Sciatic nerve (tissue), 2 donors: ENCODE data around the gene GPR137. TPM values are rescaled to one million over a fixed set of nuclear protein-coding genes. Genes with fewer than 3 reads are reported as not detected.
A peak's percentile ranks its signal among the peaks of the same experiment; 100 is the strongest.
"Not testable (repeated sequence)": the region's sequence is repeated elsewhere in the genome, so short reads cannot be mapped to it uniquely, and the experiment has no call there.

ENCODE experiments used
- ATAC-seq: fragments of 200-7000 bp; cut with Tn5 transposase; one replicate; pipeline ENCODE4 v1.9.1; 2020; ENCODE audit warnings: mild to moderate bottlenecking, moderate library complexity
- DNase-seq: peaks from one replicate; pipeline ENCODE4 v3.0.0-alpha.2; 2020; ENCODE audit warnings: low spot score
- intact Hi-C: fragments of 100-400 bp; cut with DNase I; formaldehyde crosslinking; loops from one replicate; pipeline ENCODE4 v1.14.2; 2022
- total RNA-seq: library from RNA; stranded (reverse); fragmentation: NEBNext Ultra II Directional; extraction: Animal tissue kit (Norgen Biotek cat#: 25700); gene quantifications from one replicate; pipeline ENCODE4 v1.2.1, GENCODE V29; 2021
- donor health status: DM: no; HTN: no; CAD: no.
- donor health status: DM: no; HTN: no; CAD: no.

GPR137 gene
- total RNA-seq, 1 donor from 2014 or later, result 34.4 TPM

DNA sequence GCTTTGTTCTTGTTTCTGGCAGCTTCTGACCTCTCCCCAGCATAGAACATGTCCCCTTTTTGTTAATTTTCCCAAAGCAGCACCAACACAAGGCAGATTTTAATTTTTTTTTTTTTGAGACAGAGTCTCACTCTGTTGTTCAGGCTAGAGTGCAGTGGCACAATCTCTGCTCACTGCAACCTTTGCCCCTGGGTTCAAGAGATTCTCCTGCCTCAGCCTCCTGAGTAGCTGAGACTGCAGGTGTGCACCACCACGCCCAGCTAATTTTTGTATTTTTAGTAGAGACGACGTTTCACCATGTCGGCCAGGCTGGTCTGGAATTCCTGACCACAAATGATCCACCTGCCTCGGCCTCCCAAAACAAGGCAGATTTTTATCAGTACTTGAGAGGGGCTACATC, 22.1 kb downstream of the GPR137 start:
- intact Hi-C loops, ATAC-seq, DNase-seq: not testable (repeated sequence)

DNA sequence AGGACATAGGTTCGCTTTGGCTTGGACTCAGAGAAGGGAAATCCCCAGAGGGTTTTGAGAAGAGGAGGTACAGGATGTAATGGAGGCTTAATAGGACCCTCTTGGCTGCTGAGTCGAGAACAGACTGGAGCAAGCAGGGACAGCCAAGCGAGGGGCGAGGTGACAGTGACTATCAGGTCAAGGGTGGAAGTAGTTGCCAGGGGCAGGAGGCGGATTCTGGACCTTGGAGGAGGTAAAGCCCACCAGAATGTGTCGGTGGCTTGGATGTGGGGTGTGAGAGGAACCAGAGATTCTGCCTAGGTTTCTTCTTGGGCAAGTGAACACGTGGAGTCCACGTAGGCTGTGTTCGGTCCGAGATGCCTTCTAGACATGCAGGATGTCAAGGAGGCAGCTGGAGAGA, 27.3 kb downstream of the GPR137 start:
- ATAC-seq (no peak), DNase-seq (no peak)
- intact Hi-C loops, result no loop called here

DNA sequence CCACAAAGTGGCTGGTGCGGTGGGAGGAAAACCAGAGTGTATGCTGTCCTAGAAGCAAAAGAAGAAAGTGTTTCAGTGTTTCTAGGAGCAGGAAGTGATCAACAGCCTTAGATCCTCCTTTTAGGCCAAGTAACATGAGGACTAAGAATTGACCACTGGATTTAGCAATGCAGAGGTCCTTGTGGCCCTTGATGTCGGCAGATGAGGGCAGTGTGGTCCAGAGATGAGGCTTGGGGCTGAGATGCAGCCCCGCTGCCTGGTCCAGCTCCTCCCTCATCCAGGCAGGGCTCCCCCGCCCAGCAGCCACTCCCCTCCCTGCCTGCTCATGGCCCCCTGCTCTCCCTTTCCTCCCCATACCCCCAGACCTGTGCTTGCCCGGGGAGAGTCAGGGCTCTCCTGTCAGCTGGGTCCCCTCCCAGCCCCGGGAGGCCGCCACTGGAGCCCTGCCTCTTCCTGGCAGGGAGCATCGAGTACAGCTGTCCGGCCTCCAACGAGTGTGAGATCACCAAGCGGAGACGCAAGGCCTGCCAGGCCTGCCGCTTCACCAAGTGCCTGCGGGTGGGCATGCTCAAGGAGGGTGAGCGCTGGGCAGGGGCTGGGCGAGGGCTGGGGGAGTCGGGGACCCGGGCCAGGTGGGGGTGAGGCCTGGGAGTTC, 28.0 kb downstream of the GPR137 start:
- ATAC-seq (no peak), DNase-seq (no peak)
- intact Hi-C loops, result no loop called here

- intact Hi-C loops, result no loop called here
- ATAC-seq (no peak), DNase-seq (no peak)
Observed at GRCh38 chr11:64314146-64314804, 28.6 kb downstream of the GPR137 start.

GRCh38 chr11:64314805-64315561, 29.3 kb downstream of the GPR137 start:
- DNase-seq (no peak), ATAC-seq (no peak)
- intact Hi-C loops, result no loop called here

DNA sequence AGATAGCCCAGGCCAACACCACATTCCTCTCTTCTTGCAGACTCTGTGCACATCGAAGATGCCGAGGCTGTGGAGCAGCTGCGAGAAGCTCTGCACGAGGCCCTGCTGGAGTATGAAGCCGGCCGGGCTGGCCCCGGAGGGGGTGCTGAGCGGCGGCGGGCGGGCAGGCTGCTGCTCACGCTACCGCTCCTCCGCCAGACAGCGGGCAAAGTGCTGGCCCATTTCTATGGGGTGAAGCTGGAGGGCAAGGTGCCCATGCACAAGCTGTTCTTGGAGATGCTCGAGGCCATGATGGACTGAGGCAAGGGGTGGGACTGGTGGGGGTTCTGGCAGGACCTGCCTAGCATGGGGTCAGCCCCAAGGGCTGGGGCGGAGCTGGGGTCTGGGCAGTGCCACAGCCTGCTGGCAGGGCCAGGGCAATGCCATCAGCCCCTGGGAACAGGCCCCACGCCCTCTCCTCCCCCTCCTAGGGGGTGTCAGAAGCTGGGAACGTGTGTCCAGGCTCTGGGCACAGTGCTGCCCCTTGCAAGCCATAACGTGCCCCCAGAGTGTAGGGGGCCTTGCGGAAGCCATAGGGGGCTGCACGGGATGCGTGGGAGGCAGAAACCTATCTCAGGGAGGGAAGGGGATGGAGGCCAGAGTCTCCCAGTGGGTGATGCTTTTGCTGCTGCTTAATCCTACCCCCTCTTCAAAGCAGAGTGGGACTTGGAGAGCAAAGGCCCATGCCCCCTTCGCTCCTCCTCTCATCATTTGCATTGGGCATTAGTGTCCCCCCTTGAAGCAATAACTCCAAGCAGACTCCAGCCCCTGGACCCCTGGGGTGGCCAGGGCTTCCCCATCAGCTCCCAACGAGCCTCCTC, 30.2 kb downstream of the GPR137 start:
- ATAC-seq, intact Hi-C loops, DNase-seq: not testable (repeated sequence)

GRCh38 chr11:64316672-64317324, 31.1 kb downstream of the GPR137 start:
- intact Hi-C loops, result no loop called here
- DNase-seq, result no peak
- no peak for ATAC-seq

GRCh38 chr11:64317325-64317960, 31.8 kb downstream of the GPR137 start, which contains the start of gene TRMT112:
Gene TRMT112 (minus strand): TSS chr11:64317559. CDS start chr11:64317526, 33 bp downstream.
- ATAC-seq, result peak; percentile 93
- DNase-seq, result peak; percentile 96
- intact Hi-C loops, result no loop called here

DNA sequence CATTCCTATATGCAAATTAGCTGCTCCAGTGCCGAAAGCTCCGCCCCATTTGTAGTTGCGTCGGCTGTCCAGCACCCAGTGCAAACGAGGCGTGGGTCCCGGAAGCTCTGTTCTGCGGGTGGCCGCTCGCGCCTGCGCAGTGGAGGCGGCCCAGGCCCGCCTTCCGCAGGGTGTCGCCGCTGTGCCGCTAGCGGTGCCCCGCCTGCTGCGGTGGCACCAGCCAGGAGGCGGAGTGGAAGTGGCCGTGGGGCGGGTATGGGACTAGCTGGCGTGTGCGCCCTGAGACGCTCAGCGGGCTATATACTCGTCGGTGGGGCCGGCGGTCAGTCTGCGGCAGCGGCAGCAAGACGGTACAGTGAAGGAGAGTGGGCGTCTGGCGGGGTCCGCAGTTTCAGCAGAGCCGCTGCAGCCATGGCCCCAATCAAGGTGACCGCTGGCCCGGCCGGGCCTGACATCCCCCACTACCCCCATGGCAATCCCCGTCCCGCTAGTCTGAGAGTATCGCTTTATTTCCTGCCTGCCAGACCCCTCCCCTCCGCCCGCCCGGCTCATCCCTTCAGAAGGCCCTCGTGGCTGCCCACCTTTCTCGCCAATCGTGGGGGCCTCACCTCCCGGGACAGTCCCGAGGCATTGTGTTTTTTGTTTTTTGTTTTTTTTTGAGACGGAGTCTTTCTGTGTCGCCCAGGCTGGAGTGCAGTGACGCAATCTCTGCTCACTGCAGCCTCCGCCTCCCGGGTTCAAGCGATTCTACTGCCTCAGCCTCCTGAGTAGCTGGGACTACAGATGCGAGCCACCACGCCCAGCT, 32.5 kb downstream of the GPR137 start, which contains the start of gene PRDX5:
PRDX5 (plus strand) TSS at position 161 of the 805 bp plus-strand sequence; CDS start at position 256, 95 bp downstream.
- DNase-seq (peak; percentile 97), ATAC-seq (peak; percentile 95)
- intact Hi-C loops, result no loop called here

DNA sequence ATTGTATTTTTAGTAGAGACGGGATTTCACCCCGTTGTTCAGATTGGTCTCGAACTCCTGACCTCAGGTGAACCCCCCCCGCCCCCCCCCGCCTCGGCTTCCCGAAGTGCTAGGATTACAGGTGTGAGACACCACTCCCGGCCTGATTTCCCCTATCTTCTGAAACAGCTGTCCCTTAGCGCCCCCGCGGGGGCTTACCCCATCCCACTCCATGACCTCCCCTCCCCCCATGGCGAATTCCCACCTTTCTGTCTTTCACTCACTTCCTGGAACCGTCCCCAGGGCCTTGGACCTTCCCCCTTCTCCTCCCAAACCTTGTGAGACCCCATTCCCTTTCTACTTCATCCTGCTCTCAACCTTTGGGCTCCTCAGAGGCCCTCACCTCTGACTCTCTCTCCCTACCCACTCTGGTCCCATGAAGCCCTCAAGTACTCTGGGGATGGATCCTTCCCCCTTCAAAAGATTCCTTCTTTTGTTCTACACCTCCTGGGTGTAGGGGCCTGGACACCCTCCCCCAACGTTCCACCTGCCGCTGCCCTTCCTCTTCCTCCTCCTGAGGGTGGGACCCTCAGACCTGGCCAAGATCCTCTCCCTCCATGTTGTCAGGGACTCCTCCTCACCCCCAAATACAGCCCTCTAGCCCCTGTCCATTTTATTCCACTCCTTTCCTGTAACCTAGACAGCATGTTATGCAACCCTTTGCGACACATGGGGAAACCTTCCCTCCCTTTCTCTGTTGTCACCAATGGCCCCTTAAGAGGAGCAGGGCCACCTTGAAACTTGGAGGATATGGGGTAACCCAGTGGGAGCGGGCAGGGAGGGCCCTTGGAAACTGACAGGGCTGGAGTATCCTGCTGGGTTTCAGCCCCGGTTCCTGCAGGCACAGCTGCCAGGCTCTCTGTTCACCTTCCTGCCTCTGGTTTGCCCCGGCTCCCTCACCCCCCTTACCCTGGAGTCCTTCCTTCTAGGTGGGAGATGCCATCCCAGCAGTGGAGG, 33.4 kb downstream of the GPR137 start:
- intact Hi-C loops, result no loop called here
- no peak for DNase-seq
- ATAC-seq, result no peak

GRCh38 chr11:64320556-64320955, 34.9 kb downstream of the GPR137 start:
- no peak for ATAC-seq

DNA sequence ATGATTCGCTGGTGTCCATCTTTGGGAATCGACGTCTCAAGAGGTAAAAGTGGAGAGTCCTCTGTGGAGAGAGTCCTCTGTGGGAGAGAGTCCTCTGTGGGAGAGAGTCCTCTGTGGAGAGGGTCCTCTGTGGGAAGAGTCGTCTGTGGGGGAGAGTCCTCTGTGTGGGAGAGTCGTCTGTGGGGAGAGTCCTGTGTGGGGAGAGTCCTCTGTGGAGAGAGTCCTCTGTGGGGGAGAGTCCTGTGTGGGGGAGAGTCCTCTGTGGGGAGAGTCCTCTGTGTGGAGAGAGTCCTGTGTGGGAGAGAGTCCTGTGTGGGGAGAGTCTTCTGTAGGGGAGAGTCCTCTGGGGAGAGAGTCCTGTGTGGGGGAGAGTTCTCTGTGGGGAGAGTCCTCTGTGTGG, 35.4 kb downstream of the GPR137 start:
- intact Hi-C loops, result no loop called here
- ATAC-seq (no peak), DNase-seq (no peak)

More at GRCh38 chr11:64320556-64320955, 34.9 kb downstream of the GPR137 start:
- no peak for DNase-seq
- intact Hi-C loops, result no loop called here

- DNase-seq (no peak), ATAC-seq (no peak)
- intact Hi-C loops, result no loop called here
Observed at GRCh38 chr11:64321533-64321932, 35.9 kb downstream of the GPR137 start.

DNA sequence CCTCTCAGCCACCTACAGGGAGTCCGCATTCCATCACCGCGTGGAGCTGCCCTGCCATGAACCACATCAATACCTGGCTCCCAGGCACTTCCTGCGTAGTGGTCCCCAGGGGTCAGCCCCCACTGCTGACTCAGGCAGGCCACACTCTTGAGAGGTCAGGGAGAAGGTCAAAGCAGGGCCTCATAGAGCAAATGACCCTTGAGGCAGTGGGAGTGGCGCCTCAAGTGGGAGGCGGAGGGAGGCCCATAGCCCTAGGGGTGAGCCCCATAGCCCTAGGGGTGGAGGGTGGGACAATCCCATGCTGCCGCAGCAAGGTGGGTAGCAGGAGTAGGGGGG, 37.2 kb downstream of the GPR137 start:
- DNase-seq (no peak), ATAC-seq (no peak)
- intact Hi-C loops, result no loop called here

DNA sequence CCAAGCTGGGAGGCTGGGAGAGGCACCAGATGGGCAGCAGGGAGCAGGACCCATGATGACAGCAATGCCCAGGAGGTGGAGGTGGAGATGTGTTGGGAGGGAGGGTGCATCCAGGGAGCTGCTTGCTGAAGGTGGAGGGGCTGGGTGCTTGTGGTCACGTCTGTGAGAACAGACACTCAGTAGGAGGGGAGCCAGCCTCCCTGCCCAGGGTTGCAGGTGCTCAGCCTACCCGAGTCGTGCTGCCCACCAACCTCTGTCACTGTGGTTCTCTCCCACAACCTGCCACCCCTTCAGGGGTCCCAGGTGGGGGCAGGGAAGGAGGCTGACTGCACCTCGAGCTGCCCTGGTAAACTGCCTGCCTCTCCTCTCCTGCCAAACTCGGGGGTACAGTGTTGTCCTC, 37.7 kb downstream of the GPR137 start:
- no peak for ATAC-seq
- intact Hi-C loops, result no loop called here
- no peak for DNase-seq

GRCh38 chr11:64323984-64324383, 38.3 kb downstream of the GPR137 start:
- intact Hi-C loops, DNase-seq, ATAC-seq: not testable (repeated sequence)
